Pericardium fibroblast (primary cell): ENCODE results near the gene PCDH11X. TPM values are rescaled to one million over a fixed set of nuclear protein-coding genes. Genes with fewer than 3 reads are reported as not detected.

Source experiments
- total RNA-seq: library from RNA; depleted of rRNA; stranded (reverse); fragments of >200 nt; gene quantifications from 2 replicates; pipeline ENCODE4 v1.2.3, GENCODE V29; 2015

Gene PCDH11X
- total RNA-seq: not detected in 2 replicates

GRCh38 chrX:91779135-91779534, at the start of gene PCDH11X:
Gene PCDH11X, plus strand, starts transcription at chrX:91779375. Its CDS starts 56,130 bp downstream, at chrX:91835505.

